ENCODE data around the gene KCNAB2.

The KCNAB2 gene

DNA sequence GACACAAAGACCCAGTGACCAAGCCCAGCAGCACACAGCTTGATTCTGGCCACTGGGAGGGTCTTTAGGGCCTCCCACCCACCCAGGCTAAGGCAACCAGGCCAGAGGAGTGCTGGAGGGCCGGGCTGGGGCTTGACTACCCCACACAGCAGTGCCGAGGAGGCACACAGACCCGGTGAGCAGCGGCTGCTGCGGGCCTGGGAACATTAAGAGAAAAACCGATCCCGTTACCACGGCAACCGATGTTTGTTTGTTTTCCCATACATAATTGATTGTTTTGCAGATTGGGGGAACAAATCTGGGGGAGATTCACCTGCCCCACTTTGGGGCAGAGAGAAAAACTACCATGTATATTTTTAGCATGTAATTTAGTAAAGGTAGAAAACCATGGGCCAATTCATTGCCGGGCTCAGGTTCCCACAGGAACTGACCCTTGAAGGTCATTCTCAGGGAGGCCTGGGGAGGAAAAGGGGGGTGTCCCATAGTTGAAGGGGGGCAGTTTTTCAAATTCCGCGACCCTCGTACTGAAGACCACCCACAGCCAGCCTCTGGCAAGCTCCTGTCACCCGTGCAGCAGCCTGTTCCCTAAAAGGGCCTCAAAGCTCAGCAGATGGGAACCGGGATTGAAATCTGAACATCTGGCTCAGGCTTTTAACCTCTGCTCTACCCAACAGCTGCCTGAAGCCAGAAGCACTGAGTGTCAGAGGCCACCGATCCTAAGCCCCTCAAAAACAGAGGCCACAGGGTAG is 99.1 kb downstream of the KCNAB2 start:
- H3K4me3 ChIP-seq (ENCODE audit: low read length, poor library complexity, severe bottlenecking), result no peak overlapping the region
- H3K9me3 ChIP-seq (ENCODE audit: insufficient read depth, low read depth, low read length), result no peaks in the 10 kb centered on the region
- TF ChIP-seq, protein P1, sequence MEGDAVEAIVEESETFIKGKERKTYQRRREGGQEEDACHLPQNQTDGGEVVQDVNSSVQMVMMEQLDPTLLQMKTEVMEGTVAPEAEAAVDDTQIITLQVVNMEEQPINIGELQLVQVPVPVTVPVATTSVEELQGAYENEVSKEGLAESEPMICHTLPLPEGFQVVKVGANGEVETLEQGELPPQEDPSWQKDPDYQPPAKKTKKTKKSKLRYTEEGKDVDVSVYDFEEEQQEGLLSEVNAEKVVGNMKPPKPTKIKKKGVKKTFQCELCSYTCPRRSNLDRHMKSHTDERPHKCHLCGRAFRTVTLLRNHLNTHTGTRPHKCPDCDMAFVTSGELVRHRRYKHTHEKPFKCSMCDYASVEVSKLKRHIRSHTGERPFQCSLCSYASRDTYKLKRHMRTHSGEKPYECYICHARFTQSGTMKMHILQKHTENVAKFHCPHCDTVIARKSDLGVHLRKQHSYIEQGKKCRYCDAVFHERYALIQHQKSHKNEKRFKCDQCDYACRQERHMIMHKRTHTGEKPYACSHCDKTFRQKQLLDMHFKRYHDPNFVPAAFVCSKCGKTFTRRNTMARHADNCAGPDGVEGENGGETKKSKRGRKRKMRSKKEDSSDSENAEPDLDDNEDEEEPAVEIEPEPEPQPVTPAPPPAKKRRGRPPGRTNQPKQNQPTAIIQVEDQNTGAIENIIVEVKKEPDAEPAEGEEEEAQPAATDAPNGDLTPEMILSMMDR (conservative IDR thresholded peaks at IDR 0.05; ENCODE audit: low read length), result no peak
- TF ChIP-seq EZH2phosphoT487 (IDR thresholded peaks at IDR 0.05; ENCODE audit: borderline replicate concordance), result no peak
- H2AFZ ChIP-seq (ENCODE audit: low read length), result no peak overlapping the region
- no peaks in the 10 kb centered on the region for H3K9me2 ChIP-seq (replicated peaks; ENCODE audit: low read depth, low read length)
- no peaks in the 10 kb centered on the region for H3K27me3 ChIP-seq (ENCODE audit: insufficient read depth, low read length, poor library complexity, severe bottlenecking)
- no peak overlapping the region for H3K9ac ChIP-seq (ENCODE audit: low read depth, low read length, poor library complexity, severe bottlenecking)
- no peaks in the 10 kb centered on the region for H3K79me2 ChIP-seq (ENCODE audit: insufficient read depth, low read length)
- no peaks in the 10 kb centered on the region for H4K20me1 ChIP-seq (ENCODE audit: insufficient read depth, low read length, poor library complexity, severe bottlenecking)
- H3K4me1 ChIP-seq (ENCODE audit: insufficient read depth, low read length, poor library complexity, severe bottlenecking), result no peaks in the 10 kb centered on the region
- no peak overlapping the region for H3K4me2 ChIP-seq (ENCODE audit: low read depth, low read length, poor library complexity, severe bottlenecking)
- H3K36me3 ChIP-seq (ENCODE audit: insufficient read depth, low read length), result no peaks in the 10 kb centered on the region
- no peaks in the 10 kb centered on the region for H3F3A ChIP-seq (ENCODE audit: low read depth)

DNA sequence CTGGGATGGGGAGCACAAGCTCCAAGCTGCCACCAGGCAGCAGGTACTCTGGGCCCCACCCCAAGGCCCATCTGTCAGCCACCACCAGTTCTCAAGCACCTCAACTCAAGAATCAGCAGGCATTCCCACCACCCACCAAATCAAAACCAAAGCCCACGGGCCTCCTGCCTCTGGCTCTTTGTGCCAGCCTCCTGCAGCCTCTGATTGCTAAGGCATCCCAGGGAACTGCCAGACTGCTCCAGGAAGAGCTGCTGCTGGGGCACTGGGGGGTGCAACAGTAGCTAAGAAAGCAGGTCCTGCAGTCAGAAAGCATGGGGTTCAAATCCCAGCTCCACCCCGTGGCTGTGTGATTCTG is 99.7 kb downstream of the KCNAB2 start:
- no peaks in the 10 kb centered on the region for H3K9me2 ChIP-seq (replicated peaks; ENCODE audit: low read depth, low read length)
- no peaks in the 10 kb centered on the region for H3K27me3 ChIP-seq (ENCODE audit: insufficient read depth, low read length, poor library complexity, severe bottlenecking)
- H3K79me2 ChIP-seq (ENCODE audit: insufficient read depth, low read length), result no peaks in the 10 kb centered on the region
- no peaks in the 10 kb centered on the region for H4K20me1 ChIP-seq (ENCODE audit: insufficient read depth, low read length, poor library complexity, severe bottlenecking)
- no peak for TF ChIP-seq EZH2phosphoT487 (IDR thresholded peaks at IDR 0.05; ENCODE audit: borderline replicate concordance)
- TF ChIP-seq, protein P1 (conservative IDR thresholded peaks at IDR 0.05; ENCODE audit: low read length), result no peak
- H3K4me1 ChIP-seq (ENCODE audit: insufficient read depth, low read length, poor library complexity, severe bottlenecking), result no peaks in the 10 kb centered on the region
- H3F3A ChIP-seq (ENCODE audit: low read depth), result no peaks in the 10 kb centered on the region
- no peaks in the 10 kb centered on the region for H3K36me3 ChIP-seq (ENCODE audit: insufficient read depth, low read length)
- no peaks in the 10 kb centered on the region for H3K9me3 ChIP-seq (ENCODE audit: insufficient read depth, low read depth, low read length)
- no peak overlapping the region for H3K4me2 ChIP-seq (ENCODE audit: low read depth, low read length, poor library complexity, severe bottlenecking)
- H3K4me3 ChIP-seq (ENCODE audit: low read length, poor library complexity, severe bottlenecking), result no peak overlapping the region
- H2AFZ ChIP-seq (ENCODE audit: low read length), result no peak overlapping the region
- no peak overlapping the region for H3K9ac ChIP-seq (ENCODE audit: low read depth, low read length, poor library complexity, severe bottlenecking)

DNA sequence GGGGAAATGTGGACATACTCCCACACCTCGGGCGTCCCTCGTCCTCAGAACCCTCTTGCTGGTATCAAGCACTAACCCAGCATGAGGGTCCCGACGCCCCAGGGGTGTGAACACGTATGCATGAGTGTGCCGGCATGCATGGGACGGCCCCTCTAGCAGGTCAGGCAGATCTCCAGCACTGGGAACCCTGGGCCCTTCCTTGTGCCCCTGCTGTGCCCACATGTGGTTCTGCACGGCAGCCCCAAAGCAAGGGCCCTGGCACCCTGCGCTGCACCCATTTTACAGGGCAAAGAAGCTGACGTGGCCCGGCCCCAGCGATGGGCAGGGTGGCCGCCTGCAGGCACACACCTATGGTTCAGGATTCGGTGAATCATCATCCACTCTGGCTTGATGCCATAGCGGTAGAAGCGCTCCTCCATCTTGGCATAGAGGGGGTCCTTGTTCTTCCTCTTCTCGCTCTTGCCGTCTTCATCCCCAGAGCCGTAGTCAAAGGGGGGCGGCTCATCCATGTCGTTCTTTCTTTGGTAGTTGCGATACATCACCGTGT is 100.2 kb downstream of the KCNAB2 start:
- H3K4me1 ChIP-seq (ENCODE audit: insufficient read depth, low read length, poor library complexity, severe bottlenecking), result no peaks in the 10 kb centered on the region
- no peak overlapping the region for H3K9ac ChIP-seq (ENCODE audit: low read depth, low read length, poor library complexity, severe bottlenecking)
- H3K36me3 ChIP-seq (ENCODE audit: insufficient read depth, low read length), result no peaks in the 10 kb centered on the region
- no peaks in the 10 kb centered on the region for H3K9me3 ChIP-seq (ENCODE audit: insufficient read depth, low read depth, low read length)
- no peaks in the 10 kb centered on the region for H3F3A ChIP-seq (ENCODE audit: low read depth)
- H3K9me2 ChIP-seq (replicated peaks; ENCODE audit: low read depth, low read length), result no peaks in the 10 kb centered on the region
- H3K4me2 ChIP-seq (ENCODE audit: low read depth, low read length, poor library complexity, severe bottlenecking), result no peak overlapping the region
- no peak for TF ChIP-seq EZH2phosphoT487 (IDR thresholded peaks at IDR 0.05; ENCODE audit: borderline replicate concordance)
- TF ChIP-seq, protein P1 (conservative IDR thresholded peaks at IDR 0.05; ENCODE audit: low read length), result no peak
- no peaks in the 10 kb centered on the region for H3K27me3 ChIP-seq (ENCODE audit: insufficient read depth, low read length, poor library complexity, severe bottlenecking)
- H3K79me2 ChIP-seq (ENCODE audit: insufficient read depth, low read length), result no peaks in the 10 kb centered on the region
- H3K4me3 ChIP-seq (ENCODE audit: low read length, poor library complexity, severe bottlenecking), result no peak overlapping the region
- H2AFZ ChIP-seq (ENCODE audit: low read length), result no peak overlapping the region
- no peaks in the 10 kb centered on the region for H4K20me1 ChIP-seq (ENCODE audit: insufficient read depth, low read length, poor library complexity, severe bottlenecking)
